ENCODE measurements around the gene GPANK1. TPM values are rescaled to one million over a fixed set of nuclear protein-coding genes. Genes with fewer than 3 reads are reported as not detected.

Gene GPANK1
- total and polyA plus RNA-seq, 10 of the 15 experiments (the other 5 are each of a cell fraction or from before 2014, with no cell fraction given), result 11.7 to 36.3 (median 17.5) TPM

DNA sequence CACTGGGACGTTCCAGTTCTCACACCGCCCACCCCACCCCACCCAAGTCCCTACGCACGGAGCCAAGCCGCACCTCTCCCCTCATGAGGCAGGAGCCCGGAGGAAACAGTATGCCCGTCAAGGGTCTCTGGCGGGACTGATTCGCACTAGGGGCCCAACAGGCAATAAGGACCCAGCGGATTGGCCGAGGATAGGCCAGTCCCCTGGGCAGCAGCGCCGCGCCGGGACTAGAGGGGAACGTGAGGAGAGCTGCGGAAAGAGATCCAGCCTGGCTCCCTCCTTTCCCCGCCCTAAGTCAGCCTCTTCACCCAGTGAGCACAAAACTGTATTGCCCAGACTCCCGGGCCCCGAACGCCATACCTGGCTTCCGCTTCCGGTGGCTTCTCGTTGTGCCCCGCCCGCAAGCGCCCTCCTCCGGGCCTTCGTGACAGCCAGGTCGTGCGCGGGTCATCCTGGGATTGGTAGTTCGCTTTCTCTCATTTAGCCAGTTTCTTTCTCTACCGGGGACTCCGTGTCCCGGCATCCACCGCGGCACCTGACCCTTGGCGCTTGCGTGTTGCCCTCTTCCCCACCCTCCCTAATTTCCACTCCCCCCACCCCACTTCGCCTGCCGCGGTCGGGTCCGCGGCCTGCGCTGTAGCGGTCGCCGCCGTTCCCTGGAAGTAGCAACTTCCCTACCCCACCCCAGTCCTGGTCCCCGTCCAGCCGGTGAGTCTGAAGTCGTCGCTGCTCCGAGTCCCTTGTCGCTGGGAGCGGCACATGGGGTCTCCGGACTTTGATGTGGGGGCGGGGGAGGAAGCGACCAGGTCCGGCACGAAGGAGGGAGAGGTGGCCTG is 922 bp upstream of the GPANK1 start, which contains the start of gene CSNK2B (continued):
- 0 out of 2 replicates have a peak, but pooled peaks have one; percentile 16 for TF ChIP-seq CHD2 (IDR thresholded peaks at IDR 0.05; ENCODE audit: borderline replicate concordance, low read depth, low read length)
- no peak for TF ChIP-seq ZNF274 (IDR thresholded peaks at IDR 0.05; ENCODE audit: insufficient read depth, insufficient read length)
- no peak for TF ChIP-seq ZNF24 (IDR thresholded peaks at IDR 0.05)
- TF ChIP-seq BRCA1 (IDR thresholded peaks at IDR 0.05; ENCODE audit: low read depth, low read length), result no peak
- TF ChIP-seq MTA3 (IDR thresholded peaks at IDR 0.05; ENCODE audit: borderline replicate concordance, low read length), result no peak
- TF ChIP-seq HDAC6 (IDR thresholded peaks at IDR 0.05; ENCODE audit: unreplicated experiment), result no peak
- TF ChIP-seq IRF3 (IDR thresholded peaks at IDR 0.05), result 0 out of 2 replicates have a peak, but pooled peaks have one; percentile 32
- TF ChIP-seq RBBP5 (conservative IDR thresholded peaks at IDR 0.05), result no peak
- TF ChIP-seq, protein P1, sequence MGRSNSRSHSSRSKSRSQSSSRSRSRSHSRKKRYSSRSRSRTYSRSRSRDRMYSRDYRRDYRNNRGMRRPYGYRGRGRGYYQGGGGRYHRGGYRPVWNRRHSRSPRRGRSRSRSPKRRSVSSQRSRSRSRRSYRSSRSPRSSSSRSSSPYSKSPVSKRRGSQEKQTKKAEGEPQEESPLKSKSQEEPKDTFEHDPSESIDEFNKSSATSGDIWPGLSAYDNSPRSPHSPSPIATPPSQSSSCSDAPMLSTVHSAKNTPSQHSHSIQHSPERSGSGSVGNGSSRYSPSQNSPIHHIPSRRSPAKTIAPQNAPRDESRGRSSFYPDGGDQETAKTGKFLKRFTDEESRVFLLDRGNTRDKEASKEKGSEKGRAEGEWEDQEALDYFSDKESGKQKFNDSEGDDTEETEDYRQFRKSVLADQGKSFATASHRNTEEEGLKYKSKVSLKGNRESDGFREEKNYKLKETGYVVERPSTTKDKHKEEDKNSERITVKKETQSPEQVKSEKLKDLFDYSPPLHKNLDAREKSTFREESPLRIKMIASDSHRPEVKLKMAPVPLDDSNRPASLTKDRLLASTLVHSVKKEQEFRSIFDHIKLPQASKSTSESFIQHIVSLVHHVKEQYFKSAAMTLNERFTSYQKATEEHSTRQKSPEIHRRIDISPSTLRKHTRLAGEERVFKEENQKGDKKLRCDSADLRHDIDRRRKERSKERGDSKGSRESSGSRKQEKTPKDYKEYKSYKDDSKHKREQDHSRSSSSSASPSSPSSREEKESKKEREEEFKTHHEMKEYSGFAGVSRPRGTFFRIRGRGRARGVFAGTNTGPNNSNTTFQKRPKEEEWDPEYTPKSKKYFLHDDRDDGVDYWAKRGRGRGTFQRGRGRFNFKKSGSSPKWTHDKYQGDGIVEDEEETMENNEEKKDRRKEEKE (IDR thresholded peaks at IDR 0.05), result no peak
- no peak for TF ChIP-seq CBX3 (IDR thresholded peaks at IDR 0.05; ENCODE audit: borderline replicate concordance, low read depth)
- TF ChIP-seq LARP7 (IDR thresholded peaks at IDR 0.05), result peak; percentile 76
- TF ChIP-seq ZZZ3 (IDR thresholded peaks at IDR 0.05; ENCODE audit: control insufficient read depth, insufficient read length, low read depth), result no peak
- TF ChIP-seq E2F8 (IDR thresholded peaks at IDR 0.05; ENCODE audit: low read depth, partially characterized antibody), result peak; percentile 76
- 0 out of 2 replicates have a peak, but pooled peaks have one; percentile 28 for TF ChIP-seq NFYB (IDR thresholded peaks at IDR 0.05; ENCODE audit: insufficient read depth, low read depth, low read length)
- no peak; the same call in 1 of the 2 replicates for TF ChIP-seq HDGF (IDR thresholded peaks at IDR 0.05)
- peak; percentile 19 for TF ChIP-seq KLF5 (IDR thresholded peaks at IDR 0.05; ENCODE audit: partially characterized antibody)
- no peak for TF ChIP-seq CBX5 (IDR thresholded peaks at IDR 0.05; ENCODE audit: low read depth)
- TF ChIP-seq ZNF622 (IDR thresholded peaks at IDR 0.05), result no peak
- no peak; the same call in 1 of the 2 replicates for TF ChIP-seq SREBF2 (IDR thresholded peaks at IDR 0.05; ENCODE audit: low read length)
- TF ChIP-seq MEF2A (IDR thresholded peaks at IDR 0.05; ENCODE audit: insufficient read depth, low read depth, low read length), result no peak
- TF ChIP-seq E4F1 (IDR thresholded peaks at IDR 0.05; ENCODE audit: borderline replicate concordance, partially characterized antibody), result peak; percentile 38
- peak; percentile 90 for TF ChIP-seq CREM (IDR thresholded peaks at IDR 0.05; ENCODE audit: low read depth)

Measured in GM12878 (cell line).